ENCODE data around the gene IFNB1. TPM values are rescaled to one million over a fixed set of nuclear protein-coding genes. Genes with fewer than 3 reads are reported as not detected.

The IFNB1 gene
- not detected in 2 replicates for total RNA-seq

DNA sequence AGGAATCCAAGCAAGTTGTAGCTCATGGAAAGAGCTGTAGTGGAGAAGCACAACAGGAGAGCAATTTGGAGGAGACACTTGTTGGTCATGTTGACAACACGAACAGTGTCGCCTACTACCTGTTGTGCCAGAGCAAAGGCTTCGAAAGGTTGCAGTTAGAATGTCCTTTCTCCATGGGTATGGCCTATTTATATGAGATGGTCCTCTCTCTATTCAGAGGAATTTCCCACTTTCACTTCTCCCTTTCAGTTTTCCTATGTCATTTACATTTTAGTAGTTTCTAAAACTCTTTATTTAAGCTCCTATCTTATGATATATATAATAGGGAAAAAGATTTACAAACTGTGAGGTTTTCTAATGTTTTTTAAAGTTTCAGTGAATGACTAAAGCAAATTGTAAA is at the start of gene IFNB1:
Gene IFNB1 (minus strand): TSS at position 162 of the 400 bp plus-strand sequence. CDS start 73 bp downstream, at position 89.

GRCh38 chr9:21031091-21031807 is 46.5 kb downstream of the IFNB1 start, which contains the start of gene HACD4:
Gene HACD4, minus strand, starts transcription at chr9:21031640. Its CDS starts 50 bp downstream, at chr9:21031590.

Other genes with a start within 250 kb of the IFNB1 start
- gene HACD4, start 46.3 kb downstream of the IFNB1 start, total RNA-seq, result 2.3 and 5.3 TPM in 2 replicates
- not detected in 2 replicates for gene IFNW1, start 63.9 kb upstream of the IFNB1 start, total RNA-seq
- gene IFNA21, start 88.7 kb upstream of the IFNB1 start, total RNA-seq, result not detected in 2 replicates
- not detected in 2 replicates for gene IFNA4, start 109.6 kb upstream of the IFNB1 start, total RNA-seq
- gene IFNA7, start 124.3 kb upstream of the IFNB1 start, total RNA-seq, result not detected in 2 replicates
- not detected in 2 replicates for gene IFNA10, start 129.2 kb upstream of the IFNB1 start, total RNA-seq
- gene IFNA16, start 139.4 kb upstream of the IFNB1 start, total RNA-seq, result not detected in 2 replicates
- gene IFNA17, start 150.3 kb upstream of the IFNB1 start, total RNA-seq, result not detected in 2 replicates
- not detected in 2 replicates for gene IFNA14, start 162.1 kb upstream of the IFNB1 start, total RNA-seq
- gene IFNA5, start 227.4 kb upstream of the IFNB1 start, total RNA-seq, result not detected in 2 replicates